Neural crest cell (in vitro differentiated cells): Measurements from ENCODE around the gene REPS1. TPM values are rescaled to one million over a fixed set of nuclear protein-coding genes. Genes with fewer than 3 reads are reported as not detected.

Experiments
- DNase-seq: peaks from one replicate; pipeline ENCODE4 v3.0.0; 2021; ENCODE audit warnings: low read depth, mixed read lengths, low spot score
- H3K27ac Mint-ChIP-seq: one replicate; pipeline ENCODE4 v1.8.0; 2021; ENCODE audit warnings: mild to moderate bottlenecking, mixed read lengths; ENCODE audit not compliant: unreplicated experiment
- H3K27me3 Mint-ChIP-seq: 2 replicates; pipeline ENCODE4 v1.8.0; 2021; ENCODE audit warnings: low read depth, mild to moderate bottlenecking, mixed read lengths
- H3K36me3 Mint-ChIP-seq: 2 replicates; pipeline ENCODE4 v1.8.0; 2021; ENCODE audit warnings: low read depth, mild to moderate bottlenecking, mixed read lengths
- H3K4me1 Mint-ChIP-seq: 2 replicates; pipeline ENCODE4 v1.8.0; 2021; ENCODE audit warnings: mixed read lengths
- H3K4me3 Mint-ChIP-seq: one replicate; pipeline ENCODE4 v1.8.0; 2021; ENCODE audit warnings: mild to moderate bottlenecking, mixed read lengths
- H3K9me3 Mint-ChIP-seq: 2 replicates; pipeline ENCODE4 v1.8.0; 2021; ENCODE audit warnings: mixed read lengths
- CTCF ChIP-seq: fragments of 200-600 bp; sonication (generic); conservative IDR thresholded peaks from 2 replicates; pipeline ENCODE4 v1.5.0; 2021; ENCODE audit warnings: antibody characterized with exemption, mild to moderate bottlenecking
- total RNA-seq: library from RNA; stranded (reverse); gene quantifications from 2 replicates; pipeline ENCODE4 v1.2.1, GENCODE V29; 2021

REPS1 gene
- total RNA-seq, 1 donor from 2014 or later = 61.1 TPM

- Mint-ChIP-seq H3K9me3 (no peaks in the 10 kb centered on the region), H3K4me3 (no peak overlapping the region), H3K27me3 (no peaks in the 10 kb centered on the region), H3K27ac (no peak overlapping the region), H3K36me3 (no peaks in the 10 kb centered on the region), H3K4me1 (peaks cover 11% of the 10 kb centered on the region)
- no peak for DNase-seq
- TF ChIP-seq CTCF = no peak
Measured at GRCh38 chr6:138963531-138963930, 24.5 kb downstream of the REPS1 start.

GRCh38 chr6:138963119-138963518 lies 24.9 kb downstream of the REPS1 start:
- Mint-ChIP-seq H3K4me3 (no peak overlapping the region), H3K27me3 (no peaks in the 10 kb centered on the region), H3K4me1 (peaks cover 11% of the 10 kb centered on the region), H3K9me3 (no peaks in the 10 kb centered on the region), H3K36me3 (no peaks in the 10 kb centered on the region), H3K27ac (no peak overlapping the region)
- TF ChIP-seq CTCF = no peak
- DNase-seq = no peak

- no peak overlapping the region for H3K27ac Mint-ChIP-seq
- peaks cover 9% of the 10 kb centered on the region for H3K4me1 Mint-ChIP-seq
- H3K36me3 Mint-ChIP-seq = no peaks in the 10 kb centered on the region
- no peak overlapping the region for H3K4me3 Mint-ChIP-seq
- no peak for DNase-seq
- no peak for TF ChIP-seq CTCF
- H3K27me3 Mint-ChIP-seq = no peaks in the 10 kb centered on the region
- H3K9me3 Mint-ChIP-seq = no peaks in the 10 kb centered on the region
Measured at GRCh38 chr6:138959521-138959920, 28.5 kb downstream of the REPS1 start.

GRCh38 chr6:138958595-138958994 lies 29.5 kb downstream of the REPS1 start:
- Mint-ChIP-seq H3K27me3 (no peaks in the 10 kb centered on the region), H3K9me3 (no peaks in the 10 kb centered on the region), H3K4me3 (no peak overlapping the region), H3K36me3 (no peaks in the 10 kb centered on the region), H3K27ac (no peak overlapping the region), H3K4me1 (peaks cover 9% of the 10 kb centered on the region)
- TF ChIP-seq CTCF = no peak
- DNase-seq = no peak

GRCh38 chr6:138957903-138958302 lies 30.1 kb downstream of the REPS1 start:
- Mint-ChIP-seq H3K4me1 (peaks cover 9% of the 10 kb centered on the region), H3K27ac (no peak overlapping the region), H3K27me3 (no peaks in the 10 kb centered on the region), H3K4me3 (no peak overlapping the region), H3K36me3 (no peaks in the 10 kb centered on the region), H3K9me3 (no peaks in the 10 kb centered on the region)
- TF ChIP-seq CTCF = no peak
- DNase-seq = no peak

GRCh38 chr6:138957484-138957883 lies 30.6 kb downstream of the REPS1 start:
- DNase-seq = no peak
- H3K4me3 Mint-ChIP-seq = no peak overlapping the region
- peaks cover 9% of the 10 kb centered on the region for H3K4me1 Mint-ChIP-seq
- no peaks in the 10 kb centered on the region for H3K36me3 Mint-ChIP-seq
- H3K27ac Mint-ChIP-seq = no peak overlapping the region
- no peaks in the 10 kb centered on the region for H3K9me3 Mint-ChIP-seq
- no peaks in the 10 kb centered on the region for H3K27me3 Mint-ChIP-seq
- TF ChIP-seq CTCF = no peak
